Left lung (tissue), 10 donors: ENCODE data around the gene CNTLN. TPM values are rescaled to one million over a fixed set of nuclear protein-coding genes. Genes with fewer than 3 reads are reported as not detected.

Source experiments
- ATAC-seq: fragments of 200-7000 bp; cut with Tn5 transposase; one replicate; pipeline ENCODE4 v1.9.1; 2020; ENCODE audit warnings: moderate library complexity
- DNase-seq, 4 donors: peaks; one replicate each; pipeline ENCODE4 v3.0.0-alpha.2; 2013 to 2020
- H3K27ac ChIP-seq, 2 donors: fragments of 200-600 bp; sonication (generic) in 1 of 2; one replicate each; pipeline versions ENCODE4 v1.5.0 to v1.8.0; 2020 to 2021
- H3K27me3 ChIP-seq, 2 donors: fragments of 200-600 bp; sonication (generic) in 1 of 2; one replicate each; pipeline versions ENCODE4 v1.5.0 to v1.8.0; 2020 to 2021
- H3K36me3 ChIP-seq, 2 donors: fragments of 200-600 bp; sonication (generic) in 1 of 2; one replicate each; pipeline versions ENCODE4 v1.5.0 to v1.8.0; 2020 to 2021
- H3K4me1 ChIP-seq, 2 donors: fragments of 200-600 bp; one replicate each; pipeline ENCODE4 v1.8.0; 2021
- H3K4me3 ChIP-seq, 2 donors: fragments of 200-600 bp; sonication (generic) in 1 of 2; one replicate each; pipeline versions ENCODE4 v1.5.0 to v1.8.0; 2020 to 2021; ENCODE audit warnings: mild to moderate bottlenecking in 1 of 2
- H3K9me3 ChIP-seq, 2 donors: fragments of 200-600 bp; sonication (generic) in 1 of 2; one replicate each; pipeline versions ENCODE4 v1.5.0 to v1.8.0; 2020 to 2021
- CTCF ChIP-seq, 2 donors: fragments of 200-600 bp; sonication (generic) in 1 of 2; IDR thresholded peaks; one replicate each; pipeline versions ENCODE4 v1.5.0 to v1.8.0; 2021; ENCODE audit warnings: antibody characterized with exemption in 2 of 2
- intact Hi-C, 2 donors: fragments of 100-400 bp; cut with DNase I; formaldehyde crosslinking; loops; one replicate each; pipeline versions ENCODE4 v1.11.2 to v1.14.2; 2022
- polyA plus RNA-seq, 6 donors: library from polyadenylated mRNA; unstranded; fragments of 120-200 nt; gene quantifications; one replicate each; pipeline ENCODE4 v1.2.1, GENCODE V29; 2013; ENCODE audit not compliant: insufficient read length in 6 of 6
- total RNA-seq, 2 donors: library from RNA; stranded (reverse); fragmentation: NEBNext Ultra II Directional; extraction: Animal tissue kit (Norgen Biotek cat#: 25700); gene quantifications; one replicate each; pipeline ENCODE4 v1.2.1, GENCODE V29; 2021
- donor health status: DM: no; HTN: yes; CAD: no.
- donor health status: DM: no; HTN: no; CAD: no.

The CNTLN gene
- total and polyA plus RNA-seq, 8 donors: 5.2 to 25.2 (median 18.5) TPM

GRCh38 chr9:17481565-17481964 is 346.7 kb downstream of the CNTLN start:
- no peak overlapping the region for H3K27ac ChIP-seq
- H3K4me3 ChIP-seq: no peak overlapping the region
- TF ChIP-seq CTCF (IDR thresholded peaks at IDR 0.05): no peak
- intact Hi-C loops: no loop called here
- no peaks in the 10 kb centered on the region for H3K27me3 ChIP-seq
- no peaks in the 10 kb centered on the region for H3K9me3 ChIP-seq
- no peaks in the 10 kb centered on the region for H3K4me1 ChIP-seq
- DNase-seq: peak in 1 of 4 donors; percentile 20
- H3K36me3 ChIP-seq: no peaks in the 10 kb centered on the region
- ATAC-seq: no peak

DNA sequence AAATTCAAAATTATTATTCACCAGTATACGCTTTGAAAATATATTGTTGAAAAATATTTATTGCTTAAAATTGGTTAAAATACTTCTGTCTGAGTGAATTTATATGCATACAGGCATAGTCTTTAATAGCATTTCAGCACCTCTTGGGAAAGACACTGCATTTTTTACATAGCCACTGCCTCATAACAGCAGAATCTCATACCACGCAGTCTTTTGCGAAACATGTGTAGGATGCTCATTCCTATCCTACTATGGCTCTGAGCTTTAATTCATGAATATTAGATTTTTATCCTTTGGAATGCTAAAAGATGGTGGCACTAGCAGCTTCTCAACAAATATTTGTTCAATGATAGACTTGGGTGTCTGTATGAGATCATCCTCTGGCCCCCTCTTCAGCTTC is 350.1 kb downstream of the CNTLN start:
- Histone ChIP-seq H3K9me3 (no peaks in the 10 kb centered on the region), H3K4me1 (no peaks in the 10 kb centered on the region), H3K27me3 (no peaks in the 10 kb centered on the region), H3K4me3 (no peak overlapping the region), H3K27ac (no peak overlapping the region), H3K36me3 (no peaks in the 10 kb centered on the region)
- intact Hi-C loops: no loop called here
- DNase-seq (no peak), ATAC-seq (no peak)
- TF ChIP-seq CTCF (IDR thresholded peaks at IDR 0.05): no peak

DNA sequence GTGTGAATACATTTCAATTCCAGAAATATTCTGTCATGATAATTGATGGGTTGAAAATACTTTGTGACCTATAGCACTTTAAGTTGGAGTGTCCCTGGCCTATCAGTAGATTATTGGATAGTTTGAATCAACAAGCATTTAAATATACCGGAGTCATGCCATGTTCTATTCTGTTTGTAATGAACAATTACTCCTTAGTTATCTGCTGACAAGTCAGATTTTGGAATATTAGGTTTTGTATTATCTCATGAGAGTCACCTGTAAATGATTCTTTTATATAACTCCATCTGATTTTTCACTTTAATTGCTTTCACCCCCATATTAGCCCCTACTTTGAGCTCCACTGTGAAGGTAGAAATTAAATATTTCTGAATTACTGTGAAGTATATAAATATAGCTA is 351.6 kb downstream of the CNTLN start:
- intact Hi-C loops: no loop called here
- H3K4me1 ChIP-seq: no peaks in the 10 kb centered on the region
- TF ChIP-seq CTCF (IDR thresholded peaks at IDR 0.05): no peak
- no peak overlapping the region for H3K27ac ChIP-seq
- H3K27me3 ChIP-seq: no peaks in the 10 kb centered on the region
- no peak overlapping the region for H3K4me3 ChIP-seq
- ATAC-seq (no peak), DNase-seq (no peak)
- no peaks in the 10 kb centered on the region for H3K36me3 ChIP-seq
- no peaks in the 10 kb centered on the region for H3K9me3 ChIP-seq

DNA sequence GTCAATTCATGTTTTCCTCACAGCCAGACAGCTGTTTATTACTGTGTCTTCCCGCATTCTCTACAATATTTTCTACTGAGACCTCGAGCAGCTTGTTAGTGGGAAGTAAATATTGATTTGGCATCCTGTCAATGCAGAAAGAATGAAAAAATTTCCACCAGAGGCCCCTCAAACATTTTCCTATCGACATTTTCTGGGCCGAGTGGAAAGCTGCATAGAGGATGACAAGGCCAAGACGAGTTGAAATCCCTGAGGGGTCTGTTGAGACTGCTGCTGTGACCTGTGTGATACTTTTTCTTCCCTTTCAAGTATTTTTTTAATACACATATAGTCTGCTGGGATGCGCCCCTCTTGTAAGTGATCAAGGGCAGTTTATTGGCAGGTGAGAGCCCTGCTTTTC is 352.6 kb downstream of the CNTLN start:
- intact Hi-C loops: no loop called here
- no peaks in the 10 kb centered on the region for H3K27me3 ChIP-seq
- no peaks in the 10 kb centered on the region for H3K4me1 ChIP-seq
- TF ChIP-seq CTCF (IDR thresholded peaks at IDR 0.05): no peak
- no peak overlapping the region for H3K4me3 ChIP-seq
- ATAC-seq (no peak), DNase-seq (no peak)
- no peaks in the 10 kb centered on the region for H3K9me3 ChIP-seq
- H3K27ac ChIP-seq: no peak overlapping the region
- H3K36me3 ChIP-seq: no peaks in the 10 kb centered on the region

DNA sequence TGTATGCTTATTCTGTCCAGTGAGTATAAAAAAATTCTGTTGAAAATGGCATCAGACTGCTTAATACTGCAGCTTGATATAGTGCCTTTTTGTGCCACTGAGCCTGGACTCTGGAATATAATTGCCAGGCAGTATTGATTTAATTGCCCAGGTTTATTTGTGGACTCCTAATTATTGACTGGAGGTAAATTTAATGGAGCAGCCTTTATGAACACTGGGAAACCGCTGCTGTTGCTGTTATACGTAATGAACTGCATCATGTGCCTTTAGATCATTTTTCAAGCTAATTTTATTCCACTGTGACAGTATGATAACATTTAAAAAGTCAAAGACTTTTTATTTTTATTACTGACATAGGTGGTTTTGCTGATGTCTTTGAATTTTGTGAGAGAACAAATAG is 353.8 kb downstream of the CNTLN start:
- Histone ChIP-seq H3K27me3 (no peaks in the 10 kb centered on the region), H3K27ac (no peak overlapping the region), H3K9me3 (no peaks in the 10 kb centered on the region), H3K36me3 (no peaks in the 10 kb centered on the region), H3K4me3 (no peak overlapping the region), H3K4me1 (no peaks in the 10 kb centered on the region)
- no peak for DNase-seq
- no peak for TF ChIP-seq CTCF (IDR thresholded peaks at IDR 0.05)
- no peak for ATAC-seq
- intact Hi-C loops: no loop called here
